GM23338 (cell line): ENCODE data around the gene NHEJ1. TPM values are rescaled to one million over a fixed set of nuclear protein-coding genes. Genes with fewer than 3 reads are reported as not detected.

Source experiments
- ATAC-seq: fragments of 200-7000 bp; cut with Tn5 transposase; 3 replicates; pipeline ENCODE4 v1.9.1; 2020
- DNase-seq: peaks from one replicate; pipeline ENCODE4 v3.0.0-alpha.2; 2015; ENCODE audit warnings: low spot score
- H2AFZ ChIP-seq: fragments of 200-600 bp; sonication (generic); 2 replicates; pipeline ENCODE4 v1.8.0; 2016; ENCODE audit warnings: antibody characterized with exemption, mild to moderate bottlenecking, moderate library complexity
- H3F3A ChIP-seq: fragments of 200-600 bp; sonication (generic); replicated peaks from 2 replicates; pipeline ENCODE4 v1.8.0; 2017; ENCODE audit warnings: antibody characterized with exemption, mixed run types, low read depth
- H3K27ac ChIP-seq: fragments of 200-600 bp; sonication (generic); 2 replicates; pipeline ENCODE4 v1.6.1; 2016; ENCODE audit warnings: low read depth
- H3K27me3 ChIP-seq: fragments of 200-600 bp; sonication (generic); 2 replicates; pipeline ENCODE4 v1.8.0; 2016; ENCODE audit warnings: mild to moderate bottlenecking, mixed run types, moderate library complexity; ENCODE audit not compliant: insufficient read depth
- H3K36me3 ChIP-seq: fragments of 200-600 bp; sonication (generic); 2 replicates; pipeline ENCODE4 v1.8.0; 2016; ENCODE audit warnings: mild to moderate bottlenecking; ENCODE audit not compliant: insufficient read depth
- H3K4me1 ChIP-seq: fragments of 200-600 bp; sonication (generic); 2 replicates; pipeline ENCODE4 v1.8.0; 2016; ENCODE audit warnings: mild to moderate bottlenecking, moderate library complexity; ENCODE audit not compliant: insufficient read depth
- H3K4me2 ChIP-seq: fragments of 200-600 bp; sonication (generic); 2 replicates; pipeline ENCODE4 v1.7.1; 2017; ENCODE audit warnings: mixed run types
- H3K4me3 ChIP-seq: fragments of 200-600 bp; sonication (generic); 2 replicates; pipeline ENCODE4 v1.6.1; 2016; ENCODE audit warnings: mixed run types
- H3K79me2 ChIP-seq: fragments of 200-600 bp; sonication (generic); replicated peaks from 2 replicates; pipeline ENCODE4 v1.8.0; 2017; ENCODE audit warnings: mild to moderate bottlenecking; ENCODE audit not compliant: insufficient read depth
- H3K9me2 ChIP-seq: fragments of 200-600 bp; sonication (generic); 2 replicates; pipeline ENCODE4 v1.8.0; 2017; ENCODE audit not compliant: insufficient read depth
- H4K20me1 ChIP-seq: fragments of 200-600 bp; sonication (generic); replicated peaks from 2 replicates; pipeline ENCODE4 v1.8.0; 2017; ENCODE audit warnings: mild to moderate bottlenecking; ENCODE audit not compliant: insufficient read depth
- H3K27ac Mint-ChIP-seq: 2 replicates; pipeline ENCODE4 v1.8.0; 2020; ENCODE audit warnings: inconsistent platforms, mild to moderate bottlenecking, moderate library complexity, mixed read lengths
- H3K27me3 Mint-ChIP-seq: 3 replicates; pipeline ENCODE4 v1.8.0; 2022; ENCODE audit warnings: low read depth, mild to moderate bottlenecking, moderate library complexity, mixed read lengths, inconsistent platforms; ENCODE audit not compliant: insufficient read depth, poor library complexity
- H3K36me3 Mint-ChIP-seq: 3 replicates; pipeline ENCODE4 v1.8.0; 2021; ENCODE audit warnings: low read depth, mild to moderate bottlenecking, inconsistent platforms, moderate library complexity, mixed read lengths
- H3K4me1 Mint-ChIP-seq: 3 replicates; pipeline ENCODE4 v1.8.0; 2020; ENCODE audit warnings: mild to moderate bottlenecking, inconsistent platforms, mixed read lengths
- H3K4me3 Mint-ChIP-seq: 3 replicates; pipeline ENCODE4 v1.8.0; 2021; ENCODE audit warnings: moderate library complexity, mild to moderate bottlenecking, inconsistent platforms, mixed read lengths
- H3K9me3 Mint-ChIP-seq: 3 replicates; pipeline ENCODE4 v1.8.0; 2020; ENCODE audit warnings: moderate library complexity, mild to moderate bottlenecking, inconsistent platforms, mixed read lengths
- CREB1 ChIP-seq: fragments of 250-450 bp; sonication (Bioruptor Pico); IDR thresholded peaks from 2 replicates; pipeline ENCODE4 v1.5.0; 2020; ENCODE audit warnings: low read depth, mild to moderate bottlenecking, moderate library complexity
- ETS1 ChIP-seq: IDR thresholded peaks from 2 replicates; pipeline ENCODE4 v1.6.1; 2016; ENCODE audit warnings: antibody characterized with exemption
- EZH2 ChIP-seq: fragments of 200-600 bp; sonication (generic); IDR thresholded peaks from one replicate; pipeline ENCODE4 v1.8.0; 2017; ENCODE audit warnings: antibody characterized with exemption, mild to moderate bottlenecking, low read depth; ENCODE audit not compliant: unreplicated experiment
- EZH2phosphoT487 ChIP-seq: fragments of 200-600 bp; sonication (generic); IDR thresholded peaks from one replicate; pipeline ENCODE4 v1.8.1; 2018; ENCODE audit warnings: antibody characterized with exemption; ENCODE audit not compliant: unreplicated experiment
- JUNB ChIP-seq: IDR thresholded peaks from one replicate; pipeline ENCODE4 v1.6.1; 2016; ENCODE audit warnings: antibody characterized with exemption; ENCODE audit not compliant: unreplicated experiment
- NANOG ChIP-seq: IDR thresholded peaks from 2 replicates; pipeline ENCODE4 v1.6.1; 2016; ENCODE audit warnings: antibody characterized with exemption, borderline replicate concordance
- POLR2AphosphoS5 ChIP-seq: IDR thresholded peaks from 2 replicates; pipeline ENCODE4 v1.6.1; 2016; ENCODE audit warnings: antibody characterized with exemption, low read depth
- STAT1 ChIP-seq: IDR thresholded peaks from one replicate; pipeline ENCODE4 v1.6.1; 2016; ENCODE audit warnings: antibody characterized with exemption; ENCODE audit not compliant: unreplicated experiment
- ZNF114 ChIP-seq: fragments of 250-450 bp; sonication (Bioruptor Pico); IDR thresholded peaks from 2 replicates; pipeline ENCODE4 v1.5.0; 2020; ENCODE audit warnings: mild to moderate bottlenecking, moderate library complexity
- ZNF331 ChIP-seq: fragments of 250-450 bp; sonication (Bioruptor Pico); IDR thresholded peaks from 2 replicates; pipeline ENCODE4 v1.5.0; 2020; ENCODE audit warnings: low read depth, mild to moderate bottlenecking, moderate library complexity
- ZNF462 ChIP-seq: fragments of 250-450 bp; sonication (Bioruptor Pico); IDR thresholded peaks from 2 replicates; pipeline ENCODE4 v1.5.0; 2020; ENCODE audit warnings: mild to moderate bottlenecking, moderate library complexity
- polyA plus RNA-seq: library from polyadenylated mRNA; unstranded; fragments of >200 nt; fragmentation: Nextera tagmentation; extraction: Ambion mirVana; gene quantifications from 2 replicates; pipeline ENCODE4 v1.2.1, GENCODE V29; 2016
- total RNA-seq: library from RNA; depleted of rRNA; stranded (reverse); fragments of >200 nt; shearing (Covaris generic); gene quantifications from 2 replicates; pipeline ENCODE4 v1.2.3, GENCODE V29; 2014
- TF ChIP-seq, protein P1 (sequence below), 2 experiments: fragments of 200-600 bp in 1 of 2; sonication (generic) in 1 of 2; conservative IDR thresholded peaks; 2 replicates each; pipeline versions ENCODE4 v1.5.1 to v1.6.1; 2016 to 2017; ENCODE audit warnings: antibody characterized with exemption in 2 of 2, low read depth in 2 of 2, mild to moderate bottlenecking in 2 of 2, moderate library complexity in 1 of 2
- TF ChIP-seq, protein P2 (sequence below): IDR thresholded peaks from one replicate; pipeline ENCODE4 v1.6.1; 2018; ENCODE audit warnings: antibody characterized with exemption; ENCODE audit not compliant: unreplicated experiment

Gene NHEJ1
- total and polyA plus RNA-seq, 2 experiments from 2014 or later: 19.6 to 30.6 TPM

- no peak overlapping the region for H3K27ac Mint-ChIP-seq
- no peaks in the 10 kb centered on the region; the same call in 2 of the 3 replicates for H3K9me3 Mint-ChIP-seq
Observed at GRCh38 chr2:219030177-219030940, 130.3 kb downstream of the NHEJ1 start.

More at GRCh38 chr2:219030177-219030940, 130.3 kb downstream of the NHEJ1 start:
- H3F3A ChIP-seq: no peaks in the 10 kb centered on the region
- DNase-seq: no peak
- no peak overlapping the region for H3K4me3 ChIP-seq
- Mint-ChIP-seq H3K36me3 (no peaks in the 10 kb centered on the region), H3K27me3 (peaks cover 14% of the 10 kb centered on the region), H3K4me1 (peaks cover 3% of the 10 kb centered on the region; the same call in 2 of the 3 replicates), H3K4me3 (no peak overlapping the region)
- no peak overlapping the region for H3K4me2 ChIP-seq
- H3K27me3 ChIP-seq: no peaks in the 10 kb centered on the region
- no peaks in the 10 kb centered on the region for H4K20me1 ChIP-seq
- no peaks in the 10 kb centered on the region for H3K4me1 ChIP-seq
- H3K79me2 ChIP-seq: no peaks in the 10 kb centered on the region
- peak; percentile 7; the same call in 2 of the 3 replicates for ATAC-seq
- TF ChIP-seq NANOG (no peak), EZH2phosphoT487 (no peak), JUNB (no peak), ZNF462 (CRISPR knock-in tag) (no peak), ZNF114 (no peak), ETS1 (no peak), ZNF331 (CRISPR knock-in tag) (no peak), EZH2 (no peak), STAT1 (no peak), POLR2AphosphoS5 (no peak), CREB1 (CRISPR knock-in tag) (no peak)
- TF ChIP-seq, protein P1, sequence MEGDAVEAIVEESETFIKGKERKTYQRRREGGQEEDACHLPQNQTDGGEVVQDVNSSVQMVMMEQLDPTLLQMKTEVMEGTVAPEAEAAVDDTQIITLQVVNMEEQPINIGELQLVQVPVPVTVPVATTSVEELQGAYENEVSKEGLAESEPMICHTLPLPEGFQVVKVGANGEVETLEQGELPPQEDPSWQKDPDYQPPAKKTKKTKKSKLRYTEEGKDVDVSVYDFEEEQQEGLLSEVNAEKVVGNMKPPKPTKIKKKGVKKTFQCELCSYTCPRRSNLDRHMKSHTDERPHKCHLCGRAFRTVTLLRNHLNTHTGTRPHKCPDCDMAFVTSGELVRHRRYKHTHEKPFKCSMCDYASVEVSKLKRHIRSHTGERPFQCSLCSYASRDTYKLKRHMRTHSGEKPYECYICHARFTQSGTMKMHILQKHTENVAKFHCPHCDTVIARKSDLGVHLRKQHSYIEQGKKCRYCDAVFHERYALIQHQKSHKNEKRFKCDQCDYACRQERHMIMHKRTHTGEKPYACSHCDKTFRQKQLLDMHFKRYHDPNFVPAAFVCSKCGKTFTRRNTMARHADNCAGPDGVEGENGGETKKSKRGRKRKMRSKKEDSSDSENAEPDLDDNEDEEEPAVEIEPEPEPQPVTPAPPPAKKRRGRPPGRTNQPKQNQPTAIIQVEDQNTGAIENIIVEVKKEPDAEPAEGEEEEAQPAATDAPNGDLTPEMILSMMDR (conservative IDR thresholded peaks at IDR 0.05; ENCODE audit: low read depth in 2 of 2): no peak
- TF ChIP-seq, protein P2, sequence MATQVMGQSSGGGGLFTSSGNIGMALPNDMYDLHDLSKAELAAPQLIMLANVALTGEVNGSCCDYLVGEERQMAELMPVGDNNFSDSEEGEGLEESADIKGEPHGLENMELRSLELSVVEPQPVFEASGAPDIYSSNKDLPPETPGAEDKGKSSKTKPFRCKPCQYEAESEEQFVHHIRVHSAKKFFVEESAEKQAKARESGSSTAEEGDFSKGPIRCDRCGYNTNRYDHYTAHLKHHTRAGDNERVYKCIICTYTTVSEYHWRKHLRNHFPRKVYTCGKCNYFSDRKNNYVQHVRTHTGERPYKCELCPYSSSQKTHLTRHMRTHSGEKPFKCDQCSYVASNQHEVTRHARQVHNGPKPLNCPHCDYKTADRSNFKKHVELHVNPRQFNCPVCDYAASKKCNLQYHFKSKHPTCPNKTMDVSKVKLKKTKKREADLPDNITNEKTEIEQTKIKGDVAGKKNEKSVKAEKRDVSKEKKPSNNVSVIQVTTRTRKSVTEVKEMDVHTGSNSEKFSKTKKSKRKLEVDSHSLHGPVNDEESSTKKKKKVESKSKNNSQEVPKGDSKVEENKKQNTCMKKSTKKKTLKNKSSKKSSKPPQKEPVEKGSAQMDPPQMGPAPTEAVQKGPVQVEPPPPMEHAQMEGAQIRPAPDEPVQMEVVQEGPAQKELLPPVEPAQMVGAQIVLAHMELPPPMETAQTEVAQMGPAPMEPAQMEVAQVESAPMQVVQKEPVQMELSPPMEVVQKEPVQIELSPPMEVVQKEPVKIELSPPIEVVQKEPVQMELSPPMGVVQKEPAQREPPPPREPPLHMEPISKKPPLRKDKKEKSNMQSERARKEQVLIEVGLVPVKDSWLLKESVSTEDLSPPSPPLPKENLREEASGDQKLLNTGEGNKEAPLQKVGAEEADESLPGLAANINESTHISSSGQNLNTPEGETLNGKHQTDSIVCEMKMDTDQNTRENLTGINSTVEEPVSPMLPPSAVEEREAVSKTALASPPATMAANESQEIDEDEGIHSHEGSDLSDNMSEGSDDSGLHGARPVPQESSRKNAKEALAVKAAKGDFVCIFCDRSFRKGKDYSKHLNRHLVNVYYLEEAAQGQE: no peak
- H3K9me2 ChIP-seq: no peaks in the 10 kb centered on the region
- no peak overlapping the region for H3K27ac ChIP-seq
- no peaks in the 10 kb centered on the region for H3K36me3 ChIP-seq
- H2AFZ ChIP-seq: no peak overlapping the region
